ENCODE measurements around the gene RBBP8NL. TPM values are rescaled to one million over a fixed set of nuclear protein-coding genes. Genes with fewer than 3 reads are reported as not detected.
A peak's percentile ranks its signal among the peaks of the same experiment; 100 is the strongest.

RBBP8NL gene
- total and polyA plus RNA-seq, 9 of the 15 experiments (the other 6 are each of a cell fraction or from before 2014, with no cell fraction given) = not detected

DNA sequence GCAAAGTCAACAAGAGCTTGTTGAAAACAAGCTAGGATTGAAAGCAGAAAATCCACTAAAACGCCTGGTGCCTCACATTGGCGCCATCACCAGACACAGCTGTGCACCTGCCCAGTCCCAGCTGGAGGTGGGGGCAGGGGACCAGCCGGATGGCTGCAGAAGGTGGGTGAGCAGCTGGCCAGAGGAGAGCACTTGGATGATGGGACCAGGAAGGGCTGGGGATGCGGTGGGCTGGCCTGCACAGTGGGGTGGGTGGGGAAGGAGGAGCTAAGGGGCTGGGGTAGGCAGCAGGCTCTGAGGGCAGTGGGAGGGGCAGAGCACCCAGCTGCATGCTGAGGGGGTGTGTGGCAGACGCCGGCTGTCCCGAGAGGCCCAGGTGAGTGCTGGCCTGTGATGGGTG lies 27.3 kb downstream of the RBBP8NL start (continued):
- TF ChIP-seq, protein P1, sequence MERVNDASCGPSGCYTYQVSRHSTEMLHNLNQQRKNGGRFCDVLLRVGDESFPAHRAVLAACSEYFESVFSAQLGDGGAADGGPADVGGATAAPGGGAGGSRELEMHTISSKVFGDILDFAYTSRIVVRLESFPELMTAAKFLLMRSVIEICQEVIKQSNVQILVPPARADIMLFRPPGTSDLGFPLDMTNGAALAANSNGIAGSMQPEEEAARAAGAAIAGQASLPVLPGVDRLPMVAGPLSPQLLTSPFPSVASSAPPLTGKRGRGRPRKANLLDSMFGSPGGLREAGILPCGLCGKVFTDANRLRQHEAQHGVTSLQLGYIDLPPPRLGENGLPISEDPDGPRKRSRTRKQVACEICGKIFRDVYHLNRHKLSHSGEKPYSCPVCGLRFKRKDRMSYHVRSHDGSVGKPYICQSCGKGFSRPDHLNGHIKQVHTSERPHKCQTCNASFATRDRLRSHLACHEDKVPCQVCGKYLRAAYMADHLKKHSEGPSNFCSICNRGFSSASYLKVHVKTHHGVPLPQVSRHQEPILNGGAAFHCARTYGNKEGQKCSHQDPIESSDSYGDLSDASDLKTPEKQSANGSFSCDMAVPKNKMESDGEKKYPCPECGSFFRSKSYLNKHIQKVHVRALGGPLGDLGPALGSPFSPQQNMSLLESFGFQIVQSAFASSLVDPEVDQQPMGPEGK (CRISPR knock-in tag; IDR thresholded peaks at IDR 0.05; ENCODE audit: borderline replicate concordance) = no peak
- no peak for TF ChIP-seq HCFC1 (IDR thresholded peaks at IDR 0.05; ENCODE audit: low read depth, low read length)

DNA sequence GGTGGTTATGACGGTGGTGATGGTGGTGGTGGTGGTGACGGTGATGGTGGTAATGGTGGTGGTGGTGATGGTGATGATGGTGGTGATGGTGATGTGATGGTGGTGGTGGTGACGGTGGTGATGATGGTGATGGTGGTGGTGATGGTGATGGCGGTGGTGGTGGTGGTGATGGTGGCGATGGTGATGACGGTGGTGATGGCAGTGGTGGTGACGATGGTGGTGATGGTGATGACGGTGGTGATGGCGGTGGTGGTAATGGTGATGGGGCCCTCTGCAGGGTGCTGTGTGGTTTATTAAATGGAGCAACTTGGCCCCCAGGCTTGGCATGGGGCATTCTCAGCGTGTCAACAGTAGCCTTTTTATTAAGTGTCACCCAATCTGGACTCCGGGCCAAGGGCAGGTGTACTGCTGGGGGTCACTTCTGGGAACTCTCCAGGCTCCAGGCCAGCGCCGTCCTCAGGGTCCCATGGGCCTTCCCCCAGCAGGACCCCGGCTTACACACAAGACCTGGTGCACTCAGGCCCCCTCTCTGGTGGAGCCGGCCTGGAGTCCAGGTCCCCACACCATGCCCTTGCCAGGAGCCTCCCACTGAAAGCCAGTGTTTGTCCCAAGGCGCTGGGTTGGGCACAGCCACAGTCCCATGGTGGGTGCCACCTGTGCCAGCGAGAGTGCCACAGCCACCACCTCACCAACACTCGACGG lies 29.1 kb downstream of the RBBP8NL start:
- Histone ChIP-seq H3K79me2 (ENCODE audit: control insufficient read depth, insufficient read depth, low read length) (no peaks in the 10 kb centered on the region), H4K20me1 (replicated peaks; ENCODE audit: control insufficient read depth, insufficient read depth, low read length) (no peaks in the 10 kb centered on the region), H3K9ac (ENCODE audit: insufficient read depth in 1 of 2, low read depth in 2 of 2, low read length in 2 of 2) (no peak overlapping the region), H3K27me3 (ENCODE audit: control insufficient read depth in 2 of 2, insufficient read depth in 2 of 2, low read length in 2 of 2) (no peaks in the 10 kb centered on the region), H3K4me2 (ENCODE audit: insufficient read depth, low read length) (no peak overlapping the region), H3K27ac (ENCODE audit: extremely low read depth, low read depth, low read length) (no peak overlapping the region), H3K4me3 (no peak overlapping the region), H3K4me1 (replicated peaks in 1 of 2; ENCODE audit: control insufficient read depth in 2 of 2, insufficient read depth in 2 of 2, low read length in 2 of 2) (peaks cover 0 to 50% of the 10 kb centered on the region in 2 experiments; a peak in 2 of 5 replicates), H3K36me3 (ENCODE audit: control insufficient read depth, insufficient read depth, low read length) (peaks cover 13% of the 10 kb centered on the region; the same call in 1 of the 3 replicates), H3K9me1 (ENCODE audit: control insufficient read depth, insufficient read depth, low read length) (peaks cover under 1% of the 10 kb centered on the region), H3K9me3 (replicated peaks; ENCODE audit: control insufficient read depth, insufficient read depth, low read depth, low read length) (no peaks in the 10 kb centered on the region), H2AFZ (ENCODE audit: low read depth, low read length) (no peak overlapping the region)
- POLR2A ChIA-PET = no interaction called here
- DNase-seq (ENCODE audit: extremely low read depth in 1 of 4, low spot score in 3 of 4) (no peak), FAIRE-seq (no peak), ATAC-seq (no peak)
- in situ Hi-C loops (cut with MboI) (no loop called here), intact Hi-C loops (cut with micrococcal nuclease) (no loop called here)
- WGBS (ENCODE audit: insufficient coverage, low coverage, missing lambda C conversion rate) = 76% methylated on average over 12 of the region's 19 CpGs
- CTCF ChIA-PET (ENCODE audit: low intra/inter-chr PET ratio) = no interaction called here
- TF ChIP-seq ZKSCAN1 (IDR thresholded peaks at IDR 0.05; ENCODE audit: low read depth, low read length) = peak; percentile 36; the same call in 1 of the 2 replicates
- TF ChIP-seq TAL1 (IDR thresholded peaks at IDR 0.05) = no peak
- peak; percentile 58 for TF ChIP-seq POLR2G (IDR thresholded peaks at IDR 0.05; ENCODE audit: low read depth, low read length)
- no TSS peak for BruUV-seq (replicated peaks)

Data from K562 (cell line).